OCI-LY7 (cell line): ENCODE measurements around the gene SYS1. TPM values are rescaled to one million over a fixed set of nuclear protein-coding genes. Genes with fewer than 3 reads are reported as not detected.

Experiments
- BruUV-seq: library from RNA; stranded (reverse); fragments of 400-500 nt; replicated peaks from 2 replicates; lab custom pipeline; 2021; lab: Mats Ljungman, UMichigan
- CTCF ChIA-PET: fragments of 300-600 bp; sonication (Branson Sonifier 250); formaldehyde crosslinking; loops from one replicate; lab custom pipeline; 2022; ENCODE audit warnings: antibody characterized with exemption; ENCODE audit not compliant: unreplicated experiment; lab: Charles Lee
- POLR2A ChIA-PET: fragments of 300-600 bp; sonication (Branson Sonifier 250); formaldehyde crosslinking; loops from one replicate; lab custom pipeline; 2022; ENCODE audit warnings: antibody characterized with exemption; lab: Charles Lee
- DNase-seq: peaks from one replicate; pipeline ENCODE4 v3.0.0-alpha.2; 2015; ENCODE audit warnings: low spot score
- H2AFZ ChIP-seq: fragments of 200-600 bp; sonication (generic), shearing (Covaris generic); 2 replicates; pipeline ENCODE4 v1.6.1; 2014; ENCODE audit warnings: mild to moderate bottlenecking, antibody characterized with exemption, low read length, moderate library complexity
- H3K27ac ChIP-seq: fragments of 200-600 bp; sonication (generic); 2 replicates; pipeline ENCODE4 v1.5.1; 2014; ENCODE audit warnings: mixed run types, low read depth, mild to moderate bottlenecking, moderate library complexity, low read length, inconsistent platforms; ENCODE audit not compliant: poor library complexity, severe bottlenecking
- H3K36me3 ChIP-seq: fragments of 200-600 bp; sonication (generic); 2 replicates; pipeline ENCODE4 v1.6.1; 2014; ENCODE audit warnings: mild to moderate bottlenecking, antibody characterized with exemption, low read length, moderate library complexity, mixed read lengths; ENCODE audit not compliant: insufficient read depth
- H3K4me1 ChIP-seq: fragments of 200-600 bp; sonication (generic); 2 replicates; pipeline ENCODE4 v1.5.1; 2014; ENCODE audit warnings: mild to moderate bottlenecking, low read length; ENCODE audit not compliant: insufficient read depth, poor library complexity, severe bottlenecking
- H3K4me2 ChIP-seq: fragments of 200-600 bp; sonication (generic); 2 replicates; pipeline ENCODE4 v1.6.1; 2014; ENCODE audit warnings: mild to moderate bottlenecking, low read length
- H3K4me3 ChIP-seq: fragments of 200-600 bp; sonication (generic); 2 replicates; pipeline ENCODE4 v1.5.1; 2014; ENCODE audit warnings: mild to moderate bottlenecking, low read depth, low read length; ENCODE audit not compliant: poor library complexity, severe bottlenecking
- H3K79me2 ChIP-seq: fragments of 200-600 bp; sonication (generic); 2 replicates; pipeline ENCODE4 v1.6.1; 2016; ENCODE audit warnings: low read depth, mild to moderate bottlenecking, low read length, moderate library complexity, mixed read lengths; ENCODE audit not compliant: insufficient read depth
- H3K9me2 ChIP-seq: fragments of 200-600 bp; sonication (generic); 2 replicates; pipeline ENCODE4 v1.6.1; 2016; ENCODE audit warnings: mild to moderate bottlenecking, low read length, mixed read lengths; ENCODE audit not compliant: insufficient read depth
- H3K9me3 ChIP-seq: fragments of 200-600 bp; sonication (generic); 2 replicates; pipeline ENCODE4 v1.6.1; 2014; ENCODE audit warnings: mild to moderate bottlenecking, mixed run types, low read length, mixed read lengths
- H4K20me1 ChIP-seq: fragments of 200-600 bp; sonication (generic); 2 replicates; pipeline ENCODE4 v1.6.1; 2014; ENCODE audit warnings: mild to moderate bottlenecking, antibody characterized with exemption, low read length, moderate library complexity, mixed read lengths; ENCODE audit not compliant: insufficient read depth
- CTCF ChIP-seq: fragments of 200-600 bp; sonication (generic); conservative IDR thresholded peaks from 2 replicates; pipeline ENCODE4 v1.5.1; 2014; ENCODE audit warnings: mild to moderate bottlenecking, antibody characterized with exemption, low read length, moderate library complexity, mixed read lengths
- EZH2phosphoT487 ChIP-seq: fragments of 200-600 bp; sonication (generic); IDR thresholded peaks from 2 replicates; pipeline ENCODE4 v1.6.1; 2018; ENCODE audit warnings: low read depth, borderline replicate concordance, mild to moderate bottlenecking, mixed run types, antibody characterized with exemption, low read length, moderate library complexity, mixed read lengths
- intact Hi-C: fragments of 100-400 bp; cut with micrococcal nuclease; formaldehyde crosslinking; loops from one replicate; pipeline ENCODE4 v1.10.0; 2022; ENCODE audit not compliant: unreplicated experiment
- total RNA-seq, 2 experiments: library from RNA; depleted of rRNA in 1 of 2; stranded (reverse); fragments of >200 nt in 1 of 2; shearing (Covaris generic) in 1 of 2; gene quantifications; 2 replicates each; pipeline ENCODE4 v1.2.3, GENCODE V29; 2014 to 2022

The SYS1 gene
- total RNA-seq, 2 experiments from 2014 or later: 9.6 to 37.6 TPM

GRCh38 chr20:45330476-45330875, 32.5 kb upstream of the SYS1 start:
- no peak for DNase-seq
- H4K20me1 ChIP-seq: no peaks in the 10 kb centered on the region
- POLR2A ChIA-PET: no interaction called here
- no peaks in the 10 kb centered on the region for H3K36me3 ChIP-seq
- H2AFZ ChIP-seq: no peak overlapping the region
- no peaks in the 10 kb centered on the region for H3K9me3 ChIP-seq
- no peaks in the 10 kb centered on the region for H3K9me2 ChIP-seq
- no peak for TF ChIP-seq CTCF
- TF ChIP-seq EZH2phosphoT487: no peak
- H3K4me3 ChIP-seq: no peak overlapping the region
- H3K27ac ChIP-seq: no peak overlapping the region
- CTCF ChIA-PET: no interaction called here
- H3K4me1 ChIP-seq: peaks cover 13% of the 10 kb centered on the region
- no TSS peak for BruUV-seq
- H3K79me2 ChIP-seq: no peaks in the 10 kb centered on the region
- no peak overlapping the region for H3K4me2 ChIP-seq
- intact Hi-C loops: no loop called here

- Histone ChIP-seq H3K9me2 (no peaks in the 10 kb centered on the region), H3K4me1 (peaks cover 26% of the 10 kb centered on the region), H3K79me2 (no peaks in the 10 kb centered on the region), H3K27ac (no peak overlapping the region), H4K20me1 (no peaks in the 10 kb centered on the region), H3K9me3 (no peaks in the 10 kb centered on the region), H3K4me3 (no peak overlapping the region), H2AFZ (no peak overlapping the region), H3K36me3 (no peaks in the 10 kb centered on the region), H3K4me2 (no peak overlapping the region)
- no TSS peak for BruUV-seq
- TF ChIP-seq EZH2phosphoT487 (no peak), CTCF (no peak)
- DNase-seq: no peak
- ChIA-PET POLR2A (no interaction called here), CTCF (interaction anchor here (0.5 kb wide), 1 partner anchor 122 kb away, joined by 4 read pairs; no protein-coding TSS in a partner anchor)
- intact Hi-C loops: no loop called here
Measured at GRCh38 chr20:45336530-45337366, 26.2 kb upstream of the SYS1 start.
